HepG2 (cell line): ENCODE measurements around the gene TMEM198. TPM values are rescaled to one million over a fixed set of nuclear protein-coding genes. Genes with fewer than 3 reads are reported as not detected.

ENCODE experiments used
- ARID3A ChIP-seq: IDR thresholded peaks from 2 replicates; pipeline ENCODE4 v1.6.1; 2012; ENCODE audit warnings: low read depth, low read length, improper control_type of control experiment
- FOXA1 ChIP-seq, 2 experiments: fragments of 450-650 bp in 1 of 2; sonication (generic) in 1 of 2; formaldehyde crosslinking in 1 of 2; IDR thresholded peaks; 2 replicates each; pipeline versions ENCODE4 v1.4.0 to v1.6.1; 2016 to 2020; ENCODE audit warnings: missing genetic modification reagents in 1 of 2
- GTF2F1 ChIP-seq: fragments of 150-350 bp; IDR thresholded peaks from 2 replicates; pipeline ENCODE4 v1.6.1; 2014; ENCODE audit warnings: low read length
- ISX ChIP-seq: sonication (generic); formaldehyde crosslinking; conservative IDR thresholded peaks from 2 replicates; pipeline ENCODE4 v1.5.0; 2020; ENCODE audit warnings: missing genetic modification reagents
- MTF2 ChIP-seq: sonication (generic); formaldehyde crosslinking; IDR thresholded peaks from 2 replicates; pipeline ENCODE4 v1.5.0; 2020; ENCODE audit warnings: missing genetic modification reagents, borderline replicate concordance
- SRSF4 ChIP-seq: fragments of 200-400 bp; formaldehyde crosslinking; IDR thresholded peaks from one replicate; pipeline ENCODE4 v1.6.1; 2018; ENCODE audit warnings: mild to moderate bottlenecking, low read depth, low read length, moderate library complexity; ENCODE audit not compliant: poor library complexity, severe bottlenecking
- ZNF12 ChIP-seq: sonication (generic); formaldehyde crosslinking; IDR thresholded peaks from 2 replicates; pipeline ENCODE4 v1.5.0; 2020; ENCODE audit warnings: missing genetic modification reagents
- ZNF280D ChIP-seq: sonication (generic); formaldehyde crosslinking; IDR thresholded peaks from 2 replicates; pipeline ENCODE4 v1.5.1; 2020; ENCODE audit warnings: mild to moderate bottlenecking, missing genetic modification reagents
- ZNF407 ChIP-seq: sonication (generic); formaldehyde crosslinking; IDR thresholded peaks from one replicate; pipeline ENCODE4 v1.5.1; 2020; ENCODE audit warnings: mild to moderate bottlenecking, missing genetic modification reagents; ENCODE audit errors: not compliant biosample characterization
- ZNF878 ChIP-seq: sonication (generic); formaldehyde crosslinking; IDR thresholded peaks from 2 replicates; pipeline ENCODE4 v1.8.1; 2023; ENCODE audit warnings: mild to moderate bottlenecking, missing genetic modification reagents, moderate library complexity
- polyA plus RNA-seq, 8 experiments: library from polyadenylated mRNA; depleted of rRNA in 3 of 8; stranded (reverse) in 7 of 8; unstranded in 1 of 8; fragments of >200 nt; fragmentation: Illumina TruSeq in 4 of 8; extraction: Trizol in 4 of 8; gene quantifications; 2 replicates each; pipeline versions ENCODE4 v1.2.1 to v1.2.3, GENCODE V29; 2011 to 2016; ENCODE audit warnings: low read depth in 4 of 8, missing spikeins in 1 of 8, mixed read lengths in 1 of 8; ENCODE audit not compliant: insufficient read depth in 1 of 8
- total RNA-seq, 5 experiments: library from RNA; depleted of rRNA; stranded (reverse); fragments of >200 nt; fragmentation: Illumina TruSeq; extraction: Trizol; gene quantifications; 2 replicates each; pipeline ENCODE4 v1.2.3, GENCODE V29; 2016; ENCODE audit warnings: low read depth in 1 of 5

The TMEM198 gene
- total and polyA plus RNA-seq, 2 of the 13 experiments (the other 11 are each of a cell fraction or from before 2014, with no cell fraction given) = 17.3 to 23.5 TPM

- TF ChIP-seq ZNF407 (CRISPR knock-in tag) (no peak), MTF2 (CRISPR knock-in tag) (peak; percentile 86; the same call in 1 of the 2 replicates), ZNF280D (CRISPR knock-in tag) (no peak), ISX (CRISPR knock-in tag) (no peak), ZNF878 (no peak), ZNF12 (CRISPR knock-in tag) (no peak; the same call in 1 of the 2 replicates), ARID3A (no peak), SRSF4 (no peak), GTF2F1 (no peak), FOXA1 (IDR thresholded peaks at IDR 0.05) (no peak), FOXA1 (CRISPR knock-in tag; IDR thresholded peaks at IDR 0.05) (no peak)
Measured at GRCh38 chr2:219530048-219530963, 13.5 kb upstream of the TMEM198 start (continued).
